OCI-LY3 (cell line): Measurements from ENCODE around the gene PTK6.

ENCODE experiments used
- CTCF ChIP-seq: fragments of 200-600, 300-600 bp; sonication (generic); IDR thresholded peaks from 2 replicates; pipeline ENCODE4 v1.5.1; 2014; ENCODE audit warnings: antibody characterized with exemption, low read length, low read depth
- EZH2phosphoT487 ChIP-seq: fragments of 200-600 bp; shearing (Covaris generic); IDR thresholded peaks from 2 replicates; pipeline ENCODE4 v1.6.1; 2018; ENCODE audit warnings: antibody characterized with exemption, mixed run types, low read depth

- TF ChIP-seq CTCF (no peak), EZH2phosphoT487 (no peak)
Observed at GRCh38 chr20:63570281-63571086, 33.3 kb upstream of the PTK6 start.
